ENCODE results near the gene PVALB. TPM values are rescaled to one million over a fixed set of nuclear protein-coding genes. Genes with fewer than 3 reads are reported as not detected.
A peak's percentile ranks its signal among the peaks of the same experiment; 100 is the strongest.
"Not testable (repeated sequence)": the region's sequence is repeated elsewhere in the genome, so short reads cannot be mapped to it uniquely, and the experiment has no call there.

PVALB gene
- total and polyA plus RNA-seq, 9 donors, result 2.9 to 22.2 (median 11.2) TPM

DNA sequence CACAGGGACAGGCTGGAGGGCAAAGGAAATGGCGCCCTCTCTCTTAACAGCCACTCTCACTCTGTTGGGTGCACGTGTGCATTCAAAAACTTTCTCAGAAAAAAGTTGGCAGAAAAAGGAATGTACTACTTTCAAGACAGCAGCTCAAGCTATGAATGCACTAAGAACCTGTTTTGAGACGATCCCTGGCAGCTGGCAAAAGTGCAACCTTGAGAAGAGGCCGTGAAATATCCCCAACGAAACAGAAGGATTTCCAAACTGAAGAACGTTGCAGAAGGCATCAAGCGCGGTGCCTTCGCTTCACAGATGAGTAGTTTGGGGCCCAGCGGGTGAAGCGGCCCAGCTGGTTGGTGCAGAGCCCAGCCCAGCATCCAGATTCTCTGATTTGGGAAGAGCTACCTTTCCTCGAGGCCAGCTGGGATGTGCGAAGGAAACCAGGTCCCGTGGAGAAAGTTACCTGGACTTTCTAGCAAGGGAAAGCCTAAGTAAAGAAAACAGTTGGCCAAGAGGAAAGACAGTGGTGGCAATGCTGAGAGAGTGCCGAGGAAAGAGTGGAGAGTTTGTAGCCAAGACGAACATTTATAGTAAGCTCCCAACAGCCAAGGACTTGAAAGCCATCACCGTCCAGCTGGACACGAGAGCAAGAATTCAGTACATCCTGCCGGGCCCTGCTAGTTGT is 57.2 kb downstream of the PVALB start:
- Histone ChIP-seq H3K4me1 (ENCODE audit: control insufficient read depth, insufficient read depth, low read length) (peaks cover 11% of the 10 kb centered on the region), H3K4me3 (ENCODE audit: low read length) (no peak overlapping the region), H3K36me3 (ENCODE audit: control insufficient read depth, insufficient read depth, low read length) (peaks cover 22% of the 10 kb centered on the region), H3K27me3 (ENCODE audit: control insufficient read depth, insufficient read depth, low read length) (peaks cover 4% of the 10 kb centered on the region), H3K27ac (ENCODE audit: low read length) (no peak overlapping the region), H3K9me3 (replicated peaks; ENCODE audit: control insufficient read depth, low read depth, low read length) (no peaks in the 10 kb centered on the region)
- no peak for DNase-seq
- 76% methylated on average over 17 of the region's 19 CpGs for WGBS (ENCODE audit: insufficient coverage)

DNA sequence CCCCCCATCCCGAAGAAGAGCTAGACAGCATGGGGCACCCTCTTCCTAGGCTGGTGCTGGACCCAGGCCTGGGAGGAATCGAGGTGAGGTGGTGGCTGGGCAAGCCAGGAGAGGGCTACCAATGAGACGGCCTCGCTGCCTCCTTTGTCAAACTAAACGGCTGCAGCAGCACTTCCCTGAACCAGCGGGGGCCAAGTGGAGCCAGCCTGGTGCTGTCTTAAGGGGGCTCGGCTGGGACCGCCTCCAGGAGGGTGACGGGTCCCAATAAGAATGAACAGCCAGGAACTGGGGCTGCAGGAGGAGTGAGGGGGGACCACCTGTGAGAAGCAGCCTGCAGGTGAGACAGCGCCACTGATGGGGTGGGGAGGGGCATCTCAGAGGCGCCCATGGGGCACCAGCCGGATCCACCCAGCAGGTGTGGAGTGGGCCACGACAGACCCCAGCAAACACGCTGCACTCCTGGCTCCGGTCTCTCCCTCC is 58.0 kb downstream of the PVALB start:
- no peak overlapping the region for H3K4me3 ChIP-seq (ENCODE audit: low read length)
- WGBS (ENCODE audit: insufficient coverage), result 85% methylated on average over 12 of the region's 15 CpGs
- peaks cover 16% of the 10 kb centered on the region for H3K36me3 ChIP-seq (ENCODE audit: control insufficient read depth, insufficient read depth, low read length)
- no peak for DNase-seq
- peaks cover 6% of the 10 kb centered on the region for H3K27me3 ChIP-seq (ENCODE audit: control insufficient read depth, insufficient read depth, low read length)
- no peak overlapping the region for H3K27ac ChIP-seq (ENCODE audit: low read length)
- H3K9me3 ChIP-seq (replicated peaks; ENCODE audit: control insufficient read depth, low read depth, low read length), result no peaks in the 10 kb centered on the region
- H3K4me1 ChIP-seq (ENCODE audit: control insufficient read depth, insufficient read depth, low read length), result peaks cover 11% of the 10 kb centered on the region

DNA sequence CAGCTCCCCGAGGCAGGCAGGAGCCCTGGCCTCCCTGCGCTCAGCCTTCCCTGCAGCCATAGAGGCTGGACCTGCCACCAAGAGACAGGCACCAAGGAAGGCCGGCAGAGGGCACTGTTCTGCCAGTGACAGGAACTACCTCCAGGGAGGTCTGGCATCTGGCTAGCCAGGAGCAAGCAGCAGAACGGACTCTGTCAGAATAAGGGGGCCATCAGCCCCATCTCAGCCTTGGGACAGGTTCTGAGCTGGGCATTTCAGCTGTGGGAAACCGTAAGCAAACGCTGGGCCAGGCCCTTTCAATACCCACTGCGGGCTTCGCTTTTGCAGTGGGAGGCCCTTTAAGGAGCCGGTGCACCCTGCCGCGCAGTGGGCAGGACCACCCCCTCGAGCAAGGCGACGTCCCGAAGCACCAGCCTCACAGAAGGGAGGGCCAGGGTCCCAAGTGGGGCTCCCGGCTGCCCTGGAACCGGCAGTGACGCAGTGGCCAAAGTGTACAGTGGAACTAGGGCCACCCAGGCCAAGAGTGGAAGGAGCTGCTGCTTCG is 59.1 kb downstream of the PVALB start:
- Histone ChIP-seq H3K36me3 (ENCODE audit: control insufficient read depth, insufficient read depth, low read length) (peaks cover 7% of the 10 kb centered on the region), H3K27ac (ENCODE audit: low read length) (no peak overlapping the region), H3K4me1 (ENCODE audit: control insufficient read depth, insufficient read depth, low read length) (peaks cover 6% of the 10 kb centered on the region), H3K9me3 (replicated peaks; ENCODE audit: control insufficient read depth, low read depth, low read length) (no peaks in the 10 kb centered on the region), H3K4me3 (ENCODE audit: low read length) (no peak overlapping the region), H3K27me3 (ENCODE audit: control insufficient read depth, insufficient read depth, low read length) (peaks cover 10% of the 10 kb centered on the region)
- peak; percentile 55 for DNase-seq
- WGBS (ENCODE audit: insufficient coverage), result 58% methylated on average over 15 of the region's 19 CpGs

DNA sequence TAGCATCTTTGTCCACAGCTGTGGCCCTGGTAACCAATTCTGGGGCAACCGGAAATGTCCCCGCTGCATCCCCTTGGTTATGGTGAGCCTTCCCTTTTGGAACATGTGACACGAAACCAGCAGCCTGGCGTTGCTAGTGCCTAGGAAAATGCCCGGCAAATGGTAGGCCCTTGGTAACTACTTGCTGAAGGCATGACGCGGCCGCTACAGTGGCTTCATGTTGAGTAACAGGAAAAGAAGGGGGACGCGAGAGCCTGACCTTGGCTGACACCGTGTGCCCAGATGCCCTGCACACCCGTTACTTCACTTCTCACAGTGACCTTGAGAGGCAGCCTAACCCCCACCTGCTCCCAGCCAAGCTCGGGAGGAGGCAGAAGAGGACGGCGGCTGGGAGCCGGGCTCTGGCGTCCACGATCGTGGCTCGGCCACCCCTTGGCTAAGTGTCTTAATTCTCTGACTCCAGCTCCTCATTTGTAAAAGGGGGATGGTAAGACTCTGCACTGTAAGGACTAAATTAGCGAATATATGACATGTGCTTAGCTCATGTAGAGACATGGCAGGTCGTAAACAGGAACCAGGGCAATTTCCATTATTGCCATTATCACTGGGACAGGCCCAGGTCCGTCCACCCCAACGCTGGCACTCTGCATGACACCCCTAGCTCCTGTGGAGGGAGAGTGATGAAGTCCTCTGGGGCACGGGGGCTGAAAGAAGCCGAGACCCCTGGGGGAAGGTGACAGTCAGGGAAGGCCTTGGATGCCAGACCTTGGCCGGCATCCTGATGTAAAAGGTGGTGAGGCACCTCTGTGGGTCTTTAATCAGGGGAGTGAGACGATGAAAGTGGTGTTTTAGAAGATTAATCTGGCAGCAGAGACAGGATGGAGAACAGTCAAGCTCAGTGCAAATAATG is 59.8 kb downstream of the PVALB start:
- WGBS (ENCODE audit: insufficient coverage), result 71% methylated on average over 12 of the region's 28 CpGs
- H3K27me3 ChIP-seq (ENCODE audit: control insufficient read depth, insufficient read depth, low read length), result peaks cover 10% of the 10 kb centered on the region
- no peak overlapping the region for H3K27ac ChIP-seq (ENCODE audit: low read length)
- H3K4me3 ChIP-seq (ENCODE audit: low read length), result no peak overlapping the region
- H3K4me1 ChIP-seq (ENCODE audit: control insufficient read depth, insufficient read depth, low read length), result no peaks in the 10 kb centered on the region
- H3K9me3 ChIP-seq (replicated peaks; ENCODE audit: control insufficient read depth, low read depth, low read length), result no peaks in the 10 kb centered on the region
- peaks cover 5% of the 10 kb centered on the region for H3K36me3 ChIP-seq (ENCODE audit: control insufficient read depth, insufficient read depth, low read length)
- no peak for DNase-seq

DNA sequence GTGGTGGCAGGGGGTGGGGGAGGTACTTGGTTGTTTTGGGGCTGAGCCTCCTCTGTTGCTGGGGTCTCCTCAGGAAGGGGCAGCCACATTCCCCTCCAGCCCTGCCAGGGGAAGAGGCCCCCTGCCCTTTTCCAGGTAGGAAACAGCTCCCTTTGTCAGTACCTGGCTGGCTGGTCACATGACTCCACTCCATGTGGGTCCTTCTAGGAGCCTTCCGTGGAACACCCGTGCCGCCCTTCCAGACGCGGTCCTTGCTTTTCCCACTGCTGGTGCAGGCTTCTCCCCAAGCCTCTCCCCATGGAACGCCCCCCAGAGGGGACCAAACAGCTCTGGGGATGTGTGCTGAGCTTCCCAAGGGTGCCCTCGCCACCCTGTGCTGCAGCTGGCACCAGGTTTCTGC is 60.8 kb downstream of the PVALB start:
- peaks cover 10% of the 10 kb centered on the region for H3K27me3 ChIP-seq (ENCODE audit: control insufficient read depth, insufficient read depth, low read length)
- no peaks in the 10 kb centered on the region for H3K36me3 ChIP-seq (ENCODE audit: control insufficient read depth, insufficient read depth, low read length)
- no peak overlapping the region for H3K27ac ChIP-seq (ENCODE audit: low read length)

DNA sequence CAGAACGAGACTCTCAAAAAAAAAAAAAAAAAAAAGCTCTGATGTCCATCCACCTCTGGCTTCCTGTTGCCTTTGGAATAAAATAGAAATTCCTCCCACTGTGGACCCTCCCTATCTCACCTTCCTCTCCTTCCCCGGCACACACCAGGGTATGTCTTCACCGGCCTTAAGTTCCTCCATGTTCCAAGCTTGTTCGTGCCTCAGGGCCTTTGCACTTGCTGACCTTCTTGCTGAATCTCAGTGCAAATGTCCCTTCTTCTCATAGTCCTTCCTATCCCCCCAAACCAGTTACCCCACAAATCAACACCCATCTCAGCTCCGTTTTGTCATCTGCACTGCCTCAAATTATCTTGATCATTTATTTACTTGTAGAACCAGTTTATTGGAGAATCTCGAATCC is 61.5 kb downstream of the PVALB start:
- no peak overlapping the region for H3K27ac ChIP-seq (ENCODE audit: low read length)
- H3K27me3 ChIP-seq (ENCODE audit: control insufficient read depth, insufficient read depth, low read length), result peaks cover 10% of the 10 kb centered on the region
- 93% methylated on average over 3 of the region's 6 CpGs for WGBS (ENCODE audit: insufficient coverage)
- H3K4me1 ChIP-seq (ENCODE audit: control insufficient read depth, insufficient read depth, low read length), result no peaks in the 10 kb centered on the region
- no peaks in the 10 kb centered on the region for H3K36me3 ChIP-seq (ENCODE audit: control insufficient read depth, insufficient read depth, low read length)
- DNase-seq, result no peak
- no peak overlapping the region for H3K4me3 ChIP-seq (ENCODE audit: low read length)
- no peaks in the 10 kb centered on the region for H3K9me3 ChIP-seq (replicated peaks; ENCODE audit: control insufficient read depth, low read depth, low read length)

More for the DNA sequence above, 60.8 kb downstream of the PVALB start:
- no peak overlapping the region for H3K4me3 ChIP-seq (ENCODE audit: low read length)
- 62% methylated on average over 7 of the region's 7 CpGs for WGBS (ENCODE audit: insufficient coverage)
- DNase-seq, result no peak
- H3K9me3 ChIP-seq (replicated peaks; ENCODE audit: control insufficient read depth, low read depth, low read length), result no peaks in the 10 kb centered on the region
- H3K4me1 ChIP-seq (ENCODE audit: control insufficient read depth, insufficient read depth, low read length), result no peaks in the 10 kb centered on the region

DNA sequence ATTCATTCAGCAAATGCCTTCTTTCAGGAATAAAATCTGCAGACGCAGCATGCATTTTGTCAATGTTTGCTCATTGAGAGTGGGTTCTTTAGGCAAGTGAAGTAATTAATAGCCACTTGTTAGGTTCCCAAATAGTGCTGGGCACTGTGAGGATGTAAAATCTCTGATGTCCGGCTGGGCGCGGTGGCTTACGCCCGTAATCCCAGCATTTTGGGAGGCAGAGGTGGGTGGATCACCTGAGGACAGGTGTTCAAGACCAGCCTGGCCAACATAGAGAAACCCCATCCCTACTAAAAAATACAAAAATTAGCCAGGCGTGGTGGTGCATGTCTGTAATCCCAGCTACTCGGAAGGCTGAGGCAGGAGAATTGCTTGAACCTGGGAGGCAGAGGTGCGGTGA is 62.0 kb downstream of the PVALB start:
- 100% methylated on average over 3 of the region's 9 CpGs for WGBS (ENCODE audit: insufficient coverage)
- H3K4me1 ChIP-seq (ENCODE audit: control insufficient read depth, insufficient read depth, low read length); H3K9me3 ChIP-seq (replicated peaks; ENCODE audit: control insufficient read depth, low read depth, low read length); H3K27ac ChIP-seq (ENCODE audit: low read length); H3K36me3 ChIP-seq (ENCODE audit: control insufficient read depth, insufficient read depth, low read length); H3K4me3 ChIP-seq (ENCODE audit: low read length); DNase-seq: not testable (repeated sequence)
- peaks cover 14% of the 10 kb centered on the region for H3K27me3 ChIP-seq (ENCODE audit: control insufficient read depth, insufficient read depth, low read length)

DNA sequence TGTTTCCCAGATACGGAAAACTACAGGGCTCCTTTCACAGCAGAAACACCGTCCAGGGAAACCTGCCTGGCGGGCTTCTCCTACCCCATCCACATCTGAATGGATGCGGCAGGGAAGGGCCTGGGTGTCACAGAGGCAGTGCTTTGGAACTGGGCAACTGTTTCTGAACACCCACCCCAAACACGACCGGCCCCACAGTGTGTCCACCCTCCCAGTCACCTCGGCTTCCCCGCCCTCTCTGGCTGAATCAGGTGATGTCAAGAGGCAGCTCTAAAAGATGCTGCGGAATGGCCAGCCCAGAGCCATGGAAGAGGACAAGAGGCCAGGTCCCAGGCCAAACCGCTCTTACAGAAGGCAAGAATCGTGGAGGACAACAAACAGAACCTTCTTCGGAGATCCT is 62.9 kb downstream of the PVALB start:
- WGBS (ENCODE audit: insufficient coverage), result 89% methylated on average over 10 of the region's 12 CpGs
- Histone ChIP-seq H3K4me1 (ENCODE audit: control insufficient read depth, insufficient read depth, low read length) (no peaks in the 10 kb centered on the region), H3K9me3 (replicated peaks; ENCODE audit: control insufficient read depth, low read depth, low read length) (no peaks in the 10 kb centered on the region), H3K27me3 (ENCODE audit: control insufficient read depth, insufficient read depth, low read length) (peaks cover 17% of the 10 kb centered on the region), H3K27ac (ENCODE audit: low read length) (no peak overlapping the region), H3K4me3 (ENCODE audit: low read length) (no peak overlapping the region), H3K36me3 (ENCODE audit: control insufficient read depth, insufficient read depth, low read length) (no peaks in the 10 kb centered on the region)
- no peak for DNase-seq

DNA sequence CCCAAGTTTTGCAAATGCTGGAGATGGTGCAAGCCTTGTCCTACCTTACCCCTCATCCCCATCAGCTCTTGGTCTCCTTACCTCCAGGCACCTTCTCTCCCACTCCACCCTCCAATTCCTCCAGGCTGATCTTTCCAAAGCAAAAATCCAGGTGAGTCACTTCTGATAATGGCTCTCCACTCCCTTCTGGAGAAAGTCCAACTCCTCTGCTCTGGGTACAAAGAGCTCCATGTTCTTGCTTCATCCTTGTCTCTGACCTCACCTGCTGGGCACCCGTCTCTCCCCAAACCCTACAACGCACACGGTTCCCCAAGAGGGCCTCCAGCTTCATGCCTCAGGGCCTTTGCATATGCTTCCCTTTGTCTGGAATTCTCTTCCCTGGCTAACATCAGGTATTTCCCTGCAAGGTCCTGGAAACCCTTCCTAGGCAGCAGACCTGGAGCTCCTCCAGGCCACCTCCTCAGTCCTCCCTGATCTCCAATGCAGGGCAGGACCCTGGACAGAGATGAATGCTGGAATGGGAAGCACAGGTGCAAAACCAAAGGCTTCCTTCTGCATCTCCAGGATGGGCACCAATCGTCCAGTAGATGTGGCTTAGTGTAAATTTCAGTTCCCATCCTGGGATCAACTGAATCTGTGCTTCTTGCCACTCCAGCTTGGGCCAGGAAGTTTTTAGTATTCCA is 63.6 kb downstream of the PVALB start:
- no peaks in the 10 kb centered on the region for H3K9me3 ChIP-seq (replicated peaks; ENCODE audit: control insufficient read depth, low read depth, low read length)
- no peaks in the 10 kb centered on the region for H3K4me1 ChIP-seq (ENCODE audit: control insufficient read depth, insufficient read depth, low read length)
- no peak overlapping the region for H3K27ac ChIP-seq (ENCODE audit: low read length)
- no peak overlapping the region for H3K4me3 ChIP-seq (ENCODE audit: low read length)
- DNase-seq, result no peak
- H3K36me3 ChIP-seq (ENCODE audit: control insufficient read depth, insufficient read depth, low read length), result no peaks in the 10 kb centered on the region
- peaks cover 17% of the 10 kb centered on the region for H3K27me3 ChIP-seq (ENCODE audit: control insufficient read depth, insufficient read depth, low read length)
- 79% methylated on average over 3 of the region's 4 CpGs for WGBS (ENCODE audit: insufficient coverage)
